ENCODE results near the gene PTPN20.
"Not testable (repeated sequence)": the region's sequence is repeated elsewhere in the genome, so short reads cannot be mapped to it uniquely, and the experiment has no call there.

The PTPN20 gene

GRCh38 chr10:46911144-46911876 is at the start of gene PTPN20:
Gene PTPN20 (plus strand): TSS chr10:46911428. CDS start chr10:46932500, 21,072 bp downstream.
- DNase-seq, result not testable (repeated sequence)

DNA sequence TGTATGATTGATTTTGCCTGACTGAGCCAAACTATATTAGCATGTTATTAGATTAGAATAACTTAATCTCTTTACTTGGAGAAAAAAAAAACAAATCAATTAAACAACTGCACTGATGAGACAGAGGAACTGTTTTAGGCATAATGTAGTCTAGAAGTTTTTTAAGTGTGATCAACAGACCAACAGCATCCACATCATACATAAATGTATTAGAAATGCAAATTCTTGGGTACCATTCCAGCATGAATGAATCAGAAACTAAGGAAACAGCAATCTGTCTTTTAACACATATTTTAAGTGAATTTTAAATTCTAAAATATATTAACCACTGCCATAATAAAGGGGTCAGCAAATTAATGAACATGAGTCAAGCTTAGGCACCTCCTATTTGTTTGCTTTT is 41.5 kb upstream of the PTPN20 start:
- not testable (repeated sequence) for DNase-seq

- DNase-seq, result not testable (repeated sequence)
Observed at GRCh38 chr10:46871583-46871982, 39.6 kb upstream of the PTPN20 start.

DNA sequence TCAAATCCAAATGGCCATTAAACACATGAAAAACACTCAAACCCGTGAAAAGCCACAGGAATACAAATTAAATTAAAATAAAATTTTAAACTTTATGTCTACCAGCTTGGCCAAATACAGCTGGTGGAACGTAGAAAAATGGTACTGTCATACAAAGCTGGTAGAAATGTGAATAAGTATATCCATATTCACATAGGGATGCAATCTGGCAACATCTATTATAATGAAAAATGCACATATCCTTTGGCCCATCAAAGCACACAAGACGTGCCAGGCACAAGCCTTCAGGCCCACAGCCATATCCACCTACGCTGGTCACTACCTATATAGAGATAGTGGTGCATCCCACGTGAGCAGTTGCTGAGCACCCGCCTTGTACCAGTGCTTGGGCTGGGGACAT is 35.9 kb upstream of the PTPN20 start:
- DNase-seq, result not testable (repeated sequence)

- not testable (repeated sequence) for DNase-seq
Observed at GRCh38 chr10:46876773-46877172, 34.5 kb upstream of the PTPN20 start.

DNA sequence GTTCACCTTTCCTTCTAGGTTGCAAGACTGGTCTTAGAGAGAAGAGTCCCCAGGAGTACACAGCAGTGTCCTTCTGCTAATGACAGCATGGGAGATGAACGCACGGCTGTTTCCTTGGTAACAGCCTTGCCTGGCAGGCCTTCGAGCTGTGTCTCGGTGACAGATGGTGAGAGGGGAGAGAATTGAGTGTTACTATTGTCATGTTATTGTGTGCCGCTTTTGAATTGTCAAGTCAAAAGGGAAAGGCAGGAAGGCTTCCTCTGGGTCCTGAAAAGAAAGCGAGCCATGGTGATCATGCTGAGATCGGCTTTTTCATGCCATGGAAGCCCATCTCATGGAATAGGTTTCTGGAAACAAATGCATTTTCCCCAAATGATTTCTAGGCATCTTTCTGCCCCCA is 32.5 kb upstream of the PTPN20 start:
- not testable (repeated sequence) for DNase-seq

GRCh38 chr10:46890813-46891611 is 20.2 kb upstream of the PTPN20 start:
- DNase-seq, result not testable (repeated sequence)

DNA sequence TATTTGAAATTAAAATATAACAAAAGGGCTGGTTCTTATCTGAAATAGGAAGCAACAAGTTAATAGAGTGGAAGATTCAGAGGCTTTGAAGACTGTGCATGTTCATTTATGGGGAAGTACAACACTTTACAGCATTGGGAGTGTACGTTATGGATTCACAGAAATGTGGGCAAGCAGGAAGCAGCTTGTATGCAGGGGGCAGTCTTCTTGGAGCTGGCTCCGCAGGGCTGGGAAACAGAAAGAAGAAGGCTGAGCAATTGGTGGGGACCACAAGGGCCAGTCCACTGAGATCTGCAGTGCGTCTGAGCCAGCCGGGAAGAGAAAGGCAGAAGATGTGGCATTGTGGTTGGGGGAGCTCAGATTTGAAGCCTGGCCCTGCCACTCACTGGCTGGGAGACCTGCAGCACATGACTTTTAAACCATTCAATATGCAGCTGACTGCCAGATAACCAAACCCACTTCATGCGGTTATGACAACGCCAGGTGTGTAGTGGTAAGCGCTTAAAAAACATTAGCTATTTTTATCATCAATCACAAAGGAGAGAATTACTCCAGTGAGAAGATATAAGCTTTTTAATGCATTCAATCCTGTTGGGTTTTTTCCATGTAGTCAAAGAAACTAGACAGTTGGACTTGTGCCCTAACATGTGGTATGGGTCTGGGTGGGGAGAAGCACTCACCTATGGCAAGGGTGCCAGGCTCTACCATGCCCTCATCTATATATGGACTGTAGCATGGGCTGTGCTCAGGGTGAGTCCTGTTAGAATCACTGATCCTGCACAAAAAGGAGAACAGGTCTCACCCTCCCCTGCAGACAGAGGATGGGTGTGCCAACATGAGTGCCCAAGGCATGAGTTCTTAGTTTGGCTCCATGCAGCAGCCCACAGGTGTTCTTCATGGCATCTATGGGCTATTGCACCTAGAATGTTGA is 14.2 kb upstream of the PTPN20 start:
- not testable (repeated sequence) for DNase-seq

- DNase-seq, result not testable (repeated sequence)
Observed at GRCh38 chr10:46901247-46901646, 10.0 kb upstream of the PTPN20 start.

- not testable (repeated sequence) for DNase-seq
Observed at GRCh38 chr10:46903874-46904273, 7.4 kb upstream of the PTPN20 start.

DNA sequence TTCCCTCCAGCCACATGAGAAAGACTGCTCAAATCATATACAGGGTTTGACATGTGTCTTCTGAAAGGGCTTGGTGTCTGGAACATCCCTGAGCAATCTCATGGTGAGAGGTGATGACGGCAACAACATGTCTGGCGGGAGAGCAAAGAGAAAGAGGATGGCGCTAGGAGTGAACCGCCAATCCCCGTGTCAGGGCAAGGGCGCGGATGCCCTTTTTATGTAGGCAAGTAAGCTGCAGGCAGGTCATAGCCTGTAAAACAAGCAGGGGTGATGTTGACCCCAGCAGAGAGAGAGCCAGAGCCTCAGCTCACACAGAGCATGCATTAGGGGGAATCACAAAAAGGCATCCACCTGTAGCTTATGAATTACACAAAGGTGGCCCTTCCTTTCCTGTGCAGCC is 4.9 kb upstream of the PTPN20 start:
- not testable (repeated sequence) for DNase-seq

- DNase-seq, result not testable (repeated sequence)
Observed at GRCh38 chr10:46907185-46908117, 3.8 kb upstream of the PTPN20 start.

DNA sequence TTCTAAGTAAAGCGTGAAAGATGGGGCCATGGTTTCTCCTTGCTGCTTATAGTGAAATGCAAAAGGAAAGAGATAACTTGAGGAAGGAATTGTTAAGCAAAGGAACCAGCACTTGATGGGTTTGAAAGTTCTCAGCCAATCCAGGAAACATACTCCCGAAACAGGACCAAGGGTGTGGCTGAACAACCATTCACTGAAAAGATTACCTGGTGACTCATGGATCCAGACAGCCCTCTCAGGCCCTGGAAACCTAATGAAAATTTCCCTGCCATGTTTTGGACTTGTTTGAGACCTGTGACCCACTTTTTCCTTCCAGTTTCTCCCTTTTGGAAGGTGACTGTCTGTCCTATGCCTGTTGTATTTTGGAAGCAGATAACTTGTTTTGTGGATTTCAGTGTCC is 11.3 kb downstream of the PTPN20 start:
- not testable (repeated sequence) for DNase-seq

GRCh38 chr10:46925156-46925555 is 13.9 kb downstream of the PTPN20 start:
- not testable (repeated sequence) for DNase-seq

DNA sequence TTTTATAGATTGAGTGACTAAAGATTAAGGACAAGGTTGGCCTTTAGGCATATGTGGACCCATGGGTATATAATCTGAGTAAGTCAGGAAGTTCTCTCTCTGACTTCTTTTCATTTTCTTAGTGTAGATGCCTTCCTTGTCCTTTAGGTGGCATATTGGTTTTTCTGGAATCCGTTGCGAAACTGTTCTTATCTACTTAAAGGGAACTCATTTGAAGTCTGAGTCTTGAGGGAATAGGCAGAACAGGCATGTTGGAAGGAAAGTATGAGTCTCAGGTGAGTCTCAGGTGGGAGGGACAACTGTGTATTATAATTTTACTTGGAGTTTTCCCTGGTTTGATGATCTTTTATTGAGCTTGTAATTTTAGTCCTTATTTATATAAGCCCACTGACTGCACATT is 14.6 kb downstream of the PTPN20 start:
- not testable (repeated sequence) for DNase-seq

DNA sequence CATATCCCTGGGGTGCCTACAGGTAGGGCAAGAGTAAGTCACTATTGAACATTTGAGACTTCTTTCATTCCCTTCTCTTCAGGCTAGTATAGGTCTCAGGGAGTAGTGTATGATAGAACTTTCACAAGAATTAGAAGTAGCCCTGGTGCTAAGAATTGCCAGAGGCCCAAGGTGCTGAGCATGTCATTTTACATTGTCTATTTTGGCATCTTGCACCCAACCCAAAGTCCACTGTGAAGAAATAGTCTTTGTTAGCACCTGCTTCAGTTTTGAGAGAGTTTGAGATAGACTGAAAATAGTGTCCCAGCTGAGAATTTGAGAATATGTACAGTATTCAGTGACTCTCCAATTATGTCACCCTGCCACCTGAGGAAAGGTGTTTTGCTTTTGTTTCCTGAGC is 17.6 kb downstream of the PTPN20 start:
- not testable (repeated sequence) for DNase-seq

DNA sequence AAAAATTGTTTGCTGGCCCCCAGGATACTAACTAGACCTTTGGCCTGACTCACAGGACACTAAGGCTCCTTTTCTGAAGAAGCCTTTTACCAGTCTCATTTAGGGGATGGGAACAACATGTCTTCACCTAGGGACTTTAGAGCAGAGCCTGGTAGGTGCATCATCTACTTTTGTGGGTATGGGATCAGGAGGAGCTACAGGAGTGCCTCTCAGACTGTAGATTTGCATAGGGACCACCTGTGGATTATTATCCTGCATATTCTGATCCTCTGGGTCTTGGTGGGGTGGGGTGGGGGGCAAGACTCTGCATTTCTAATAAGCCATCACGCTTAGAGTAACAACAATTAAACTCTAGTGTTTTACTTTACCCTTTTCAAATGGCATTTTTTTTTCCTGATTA is 21.2 kb downstream of the PTPN20 start:
- not testable (repeated sequence) for DNase-seq

DNA sequence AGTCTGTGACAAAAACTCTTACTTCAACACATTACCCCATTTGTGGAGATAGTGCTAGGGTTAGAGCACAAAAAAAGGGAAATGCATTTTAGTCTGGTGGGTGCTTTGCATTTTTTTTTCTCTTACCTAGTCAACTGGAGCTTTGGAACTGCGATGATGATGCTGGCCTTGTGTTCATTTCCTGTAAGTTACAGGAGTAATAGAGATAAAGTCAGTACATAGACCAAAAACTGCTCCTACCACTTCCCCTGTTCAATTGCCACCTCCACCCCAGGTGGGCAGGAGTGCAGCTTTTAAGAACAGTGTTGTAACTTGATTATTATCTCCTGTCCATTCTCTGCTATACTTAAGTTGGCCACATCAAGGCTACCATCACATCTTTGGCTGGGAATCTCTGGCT is 29.9 kb downstream of the PTPN20 start:
- not testable (repeated sequence) for DNase-seq

GRCh38 chr10:46948687-46949518 is 37.7 kb downstream of the PTPN20 start:
- not testable (repeated sequence) for DNase-seq

DNA sequence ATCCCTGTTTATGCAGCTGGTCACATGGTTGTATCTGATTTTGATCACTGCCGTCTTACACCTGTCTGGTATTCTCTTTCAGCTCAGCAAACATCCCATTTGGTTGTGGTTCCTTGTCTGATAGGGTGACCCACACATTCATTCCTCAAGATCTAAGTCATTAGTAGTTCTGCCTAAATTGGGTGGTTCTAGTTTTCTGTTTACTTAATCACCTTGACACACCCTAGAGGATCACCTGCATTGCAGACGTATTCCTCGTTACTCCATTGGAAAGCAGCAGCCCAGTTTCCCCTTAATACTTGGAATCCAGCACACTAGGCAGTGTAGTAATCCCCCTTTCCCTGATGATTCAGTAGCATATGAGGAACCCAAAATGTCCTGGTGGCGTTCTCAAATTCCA is 41.3 kb downstream of the PTPN20 start:
- DNase-seq, result not testable (repeated sequence)

DNA sequence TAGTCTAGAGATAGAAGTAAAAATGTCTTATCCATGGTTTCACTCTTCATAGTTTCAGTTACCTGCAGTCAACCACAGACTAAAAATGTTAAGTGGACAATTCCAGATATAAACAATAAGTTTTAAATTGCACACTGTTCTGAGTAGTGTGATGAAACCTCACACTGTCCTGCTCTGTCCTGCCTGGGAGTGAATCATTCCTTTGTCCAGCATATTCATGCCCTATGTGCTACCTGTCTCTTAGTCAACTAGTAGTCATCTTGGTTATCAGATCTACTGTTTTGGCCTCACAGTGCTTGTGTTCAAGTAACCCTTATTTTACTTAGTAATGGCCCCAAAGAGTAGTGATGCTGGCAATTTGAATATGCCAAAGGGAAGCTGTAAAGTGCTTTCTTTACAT is 49.5 kb downstream of the PTPN20 start:
- not testable (repeated sequence) for DNase-seq
